Adrenal gland (tissue), 5 donors: ENCODE measurements around the gene TSN.

Experiments used
- CTCF ChIP-seq, 6 experiments: fragments of 450-650 bp in 4 of 6; fragments of 200-600 bp in 2 of 6; sonication (generic) in 1 of 6; IDR thresholded peaks; 1 replicate in 5 of 6; 2 replicates in 1 of 6; pipeline versions ENCODE4 v1.5.1 to v1.8.0; 2016 to 2021; ENCODE audit warnings: antibody characterized with exemption in 6 of 6, mild to moderate bottlenecking in 2 of 6, moderate library complexity in 1 of 6
- POLR2A ChIP-seq, 2 donors: fragments of 450-650 bp; IDR thresholded peaks; one replicate each; pipeline ENCODE4 v1.6.1; 2017; ENCODE audit warnings: antibody characterized with exemption in 2 of 2, mild to moderate bottlenecking in 2 of 2, moderate library complexity in 1 of 2
- donor health status: DM: no; HTN: no; CAD: no.

GRCh38 chr2:121764681-121765228 lies 9.3 kb downstream of the TSN start:
- TF ChIP-seq CTCF (IDR thresholded peaks at IDR 0.05) (no peak), POLR2A (IDR thresholded peaks at IDR 0.05) (no peak)
